HG02759 (cell line): ENCODE results near the gene MARS1.

Experiments used
- ATAC-seq: cut with Tn5 transposase; IDR thresholded peaks from one replicate; pipeline ENCODE4 v1.9.1; 2021; ENCODE audit warnings: mild to moderate bottlenecking, moderate library complexity; ENCODE audit not compliant: unreplicated experiment

Gene MARS1

GRCh38 chr12:57470970-57471656, 16.8 kb upstream of the MARS1 start:
- no peak for ATAC-seq

GRCh38 chr12:57471661-57472060, 16.2 kb upstream of the MARS1 start:
- ATAC-seq: no peak

GRCh38 chr12:57472391-57472790, 15.5 kb upstream of the MARS1 start:
- no peak for ATAC-seq

- no peak for ATAC-seq
These were observed 14.5 kb upstream of the MARS1 start for GRCh38 chr12:57473392-57473791.

GRCh38 chr12:57473886-57474285, 14.0 kb upstream of the MARS1 start:
- ATAC-seq: no peak

- no peak for ATAC-seq
These were observed 13.4 kb upstream of the MARS1 start for GRCh38 chr12:57474430-57474829.

GRCh38 chr12:57474862-57475261, 13.0 kb upstream of the MARS1 start:
- no peak for ATAC-seq

GRCh38 chr12:57475271-57476161, 12.4 kb upstream of the MARS1 start:
- ATAC-seq: peak; percentile 20

GRCh38 chr12:57476162-57476992, 11.5 kb upstream of the MARS1 start:
- peak; percentile 49 for ATAC-seq

GRCh38 chr12:57476993-57477709, 10.7 kb upstream of the MARS1 start:
- no peak for ATAC-seq

GRCh38 chr12:57477710-57478681, 9.9 kb upstream of the MARS1 start:
- ATAC-seq: peak; percentile 42

- no peak for ATAC-seq
These were observed 8.9 kb upstream of the MARS1 start for GRCh38 chr12:57479043-57479375.

GRCh38 chr12:57479376-57480115, 8.3 kb upstream of the MARS1 start, which contains the start of gene ARHGAP9:
Gene ARHGAP9, minus strand, starts transcription at chr12:57479866. Its CDS starts 460 bp downstream, at chr12:57479406.
- ATAC-seq: no peak

- ATAC-seq: no peak
These were observed 6.2 kb upstream of the MARS1 start for GRCh38 chr12:57481671-57482070.

- no peak for ATAC-seq
These were observed 4.4 kb upstream of the MARS1 start for GRCh38 chr12:57483466-57483865.

GRCh38 chr12:57485695-57486094, 2.2 kb upstream of the MARS1 start:
- ATAC-seq: no peak

- no peak for ATAC-seq
These were observed 742 bp upstream of the MARS1 start for GRCh38 chr12:57487055-57487596.

GRCh38 chr12:57488402-57489156, 711 bp downstream of the MARS1 start:
- ATAC-seq: no peak
